NB4 (cell line): ENCODE measurements around the gene MIB1.

Experiments
- DNase-seq: peaks from one replicate; pipeline ENCODE4 v3.0.0; 2010; ENCODE audit warnings: low read depth
- H3K4me3 ChIP-seq: one replicate; pipeline ENCODE4 v1.5.1; 2011; ENCODE audit warnings: mild to moderate bottlenecking, low read depth, low read length, moderate library complexity
- MYC ChIP-seq: IDR thresholded peaks from 2 replicates; pipeline ENCODE4 v1.6.1; 2011; ENCODE audit warnings: low read depth, low read length
- POLR2A ChIP-seq: IDR thresholded peaks from 2 replicates; pipeline ENCODE4 v1.6.1; 2011; ENCODE audit warnings: mild to moderate bottlenecking; ENCODE audit not compliant: insufficient read length; ENCODE audit errors: extremely low read depth
- TF ChIP-seq, protein P1 (sequence below): IDR thresholded peaks from 2 replicates; pipeline ENCODE4 v1.6.1; 2011; ENCODE audit warnings: low read depth, low read length
- TF ChIP-seq, protein P2 (sequence below): IDR thresholded peaks from one replicate; pipeline ENCODE4 v1.5.1; 2012; ENCODE audit warnings: low read depth, low read length

The MIB1 gene

DNA sequence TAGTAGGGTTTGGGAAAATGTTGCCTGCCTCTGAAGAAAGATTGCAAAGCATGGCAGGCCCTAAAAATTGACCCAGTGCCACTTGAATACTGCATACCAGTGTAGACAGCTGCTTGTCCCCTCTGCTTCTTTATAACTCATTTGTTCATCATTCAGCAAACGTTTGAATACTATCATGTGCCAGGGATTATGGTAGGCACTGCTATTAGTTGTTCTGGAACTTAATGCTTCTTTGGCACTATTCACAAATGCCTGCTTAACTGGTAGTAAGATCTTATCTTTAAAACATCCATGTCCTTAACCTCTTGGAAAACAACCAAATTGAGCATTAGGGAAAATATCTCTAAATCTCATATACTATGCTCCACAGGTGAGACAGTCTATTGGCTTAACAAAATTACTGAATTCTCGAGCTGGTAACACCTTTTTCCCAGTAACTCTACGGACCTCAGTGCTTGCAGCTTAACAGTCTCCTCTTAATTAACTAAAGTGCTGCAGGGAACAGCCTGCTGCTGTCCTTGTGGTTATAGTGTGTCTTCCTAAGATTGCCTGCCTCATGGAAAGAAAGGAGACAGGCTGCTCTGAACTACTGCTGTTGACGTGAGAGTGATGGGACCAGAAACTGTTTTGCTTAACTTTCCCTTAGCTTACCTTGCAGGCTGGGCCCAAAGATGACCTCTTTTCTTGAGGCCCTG is 93.2 kb downstream of the MIB1 start:
- H3K4me3 ChIP-seq: no peak overlapping the region
- no peak for TF ChIP-seq MYC
- no peak for TF ChIP-seq POLR2A
- TF ChIP-seq, protein P1, sequence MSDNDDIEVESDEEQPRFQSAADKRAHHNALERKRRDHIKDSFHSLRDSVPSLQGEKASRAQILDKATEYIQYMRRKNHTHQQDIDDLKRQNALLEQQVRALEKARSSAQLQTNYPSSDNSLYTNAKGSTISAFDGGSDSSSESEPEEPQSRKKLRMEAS: no peak
- TF ChIP-seq, protein P2, sequence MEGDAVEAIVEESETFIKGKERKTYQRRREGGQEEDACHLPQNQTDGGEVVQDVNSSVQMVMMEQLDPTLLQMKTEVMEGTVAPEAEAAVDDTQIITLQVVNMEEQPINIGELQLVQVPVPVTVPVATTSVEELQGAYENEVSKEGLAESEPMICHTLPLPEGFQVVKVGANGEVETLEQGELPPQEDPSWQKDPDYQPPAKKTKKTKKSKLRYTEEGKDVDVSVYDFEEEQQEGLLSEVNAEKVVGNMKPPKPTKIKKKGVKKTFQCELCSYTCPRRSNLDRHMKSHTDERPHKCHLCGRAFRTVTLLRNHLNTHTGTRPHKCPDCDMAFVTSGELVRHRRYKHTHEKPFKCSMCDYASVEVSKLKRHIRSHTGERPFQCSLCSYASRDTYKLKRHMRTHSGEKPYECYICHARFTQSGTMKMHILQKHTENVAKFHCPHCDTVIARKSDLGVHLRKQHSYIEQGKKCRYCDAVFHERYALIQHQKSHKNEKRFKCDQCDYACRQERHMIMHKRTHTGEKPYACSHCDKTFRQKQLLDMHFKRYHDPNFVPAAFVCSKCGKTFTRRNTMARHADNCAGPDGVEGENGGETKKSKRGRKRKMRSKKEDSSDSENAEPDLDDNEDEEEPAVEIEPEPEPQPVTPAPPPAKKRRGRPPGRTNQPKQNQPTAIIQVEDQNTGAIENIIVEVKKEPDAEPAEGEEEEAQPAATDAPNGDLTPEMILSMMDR: no peak
- no peak for DNase-seq

DNA sequence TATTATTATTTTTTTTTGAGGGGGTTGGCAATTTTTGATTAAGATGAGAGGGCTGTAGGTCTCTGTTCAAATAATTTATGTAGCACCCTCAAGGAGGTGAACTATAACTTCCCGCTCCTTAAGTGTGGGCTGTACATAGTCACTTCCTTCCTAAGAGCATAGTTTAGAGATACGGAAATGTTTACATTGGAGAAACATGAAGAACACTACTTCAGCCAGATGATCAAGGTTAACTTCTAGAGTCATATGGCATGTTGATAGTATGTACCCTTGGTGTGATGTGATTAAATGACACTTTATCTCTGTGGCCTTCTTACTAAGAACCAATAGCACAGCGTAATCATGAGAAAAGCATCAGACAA is 93.7 kb downstream of the MIB1 start:
- TF ChIP-seq, protein P2: no peak
- TF ChIP-seq MYC: no peak
- TF ChIP-seq, protein P1: no peak
- no peak for TF ChIP-seq POLR2A
- no peak overlapping the region for H3K4me3 ChIP-seq
- DNase-seq: no peak

DNA sequence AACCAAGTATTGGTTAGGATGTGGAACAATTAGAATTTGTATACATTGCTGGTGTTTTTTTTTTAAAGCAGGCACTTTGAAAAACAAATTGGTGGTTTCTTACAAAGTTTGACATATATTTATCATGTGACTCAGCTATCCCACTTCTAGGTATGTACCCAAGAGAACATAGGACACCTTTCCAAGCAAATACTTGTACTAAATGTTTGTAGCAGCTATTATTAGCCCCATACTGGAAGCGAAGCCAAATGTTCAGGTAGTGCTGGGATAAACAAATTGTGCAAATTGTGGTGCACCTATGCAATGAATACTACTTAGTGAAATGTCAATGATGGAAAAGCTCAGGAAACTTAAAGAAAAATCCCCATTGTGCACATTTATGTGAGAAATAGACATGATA is 101.0 kb downstream of the MIB1 start:
- no peak for DNase-seq
- TF ChIP-seq, protein P1: no peak
- TF ChIP-seq, protein P2: no peak
- TF ChIP-seq POLR2A (no peak), MYC (no peak)
- H3K4me3 ChIP-seq: no peak overlapping the region

DNA sequence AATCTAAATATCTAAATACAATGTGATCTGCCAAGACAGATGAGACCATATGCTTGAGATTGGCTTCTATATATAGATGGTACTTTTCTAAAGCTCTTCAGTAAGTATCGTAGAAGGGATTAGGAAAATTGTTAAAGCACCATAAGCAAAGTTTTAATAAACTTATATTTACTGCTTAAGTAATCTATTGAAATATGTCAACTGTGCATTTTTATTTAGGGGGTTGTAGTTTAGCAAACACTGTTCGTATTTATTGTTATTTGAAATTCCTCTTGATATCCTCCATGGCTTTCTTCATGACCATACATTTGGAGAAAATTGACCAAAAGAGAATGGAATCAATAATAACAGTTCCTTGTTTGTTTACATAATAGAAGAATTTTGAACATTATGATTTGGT is 102.7 kb downstream of the MIB1 start:
- no peak overlapping the region for H3K4me3 ChIP-seq
- TF ChIP-seq MYC (no peak), POLR2A (no peak)
- TF ChIP-seq, protein P2: no peak
- TF ChIP-seq, protein P1: no peak
- no peak for DNase-seq

DNA sequence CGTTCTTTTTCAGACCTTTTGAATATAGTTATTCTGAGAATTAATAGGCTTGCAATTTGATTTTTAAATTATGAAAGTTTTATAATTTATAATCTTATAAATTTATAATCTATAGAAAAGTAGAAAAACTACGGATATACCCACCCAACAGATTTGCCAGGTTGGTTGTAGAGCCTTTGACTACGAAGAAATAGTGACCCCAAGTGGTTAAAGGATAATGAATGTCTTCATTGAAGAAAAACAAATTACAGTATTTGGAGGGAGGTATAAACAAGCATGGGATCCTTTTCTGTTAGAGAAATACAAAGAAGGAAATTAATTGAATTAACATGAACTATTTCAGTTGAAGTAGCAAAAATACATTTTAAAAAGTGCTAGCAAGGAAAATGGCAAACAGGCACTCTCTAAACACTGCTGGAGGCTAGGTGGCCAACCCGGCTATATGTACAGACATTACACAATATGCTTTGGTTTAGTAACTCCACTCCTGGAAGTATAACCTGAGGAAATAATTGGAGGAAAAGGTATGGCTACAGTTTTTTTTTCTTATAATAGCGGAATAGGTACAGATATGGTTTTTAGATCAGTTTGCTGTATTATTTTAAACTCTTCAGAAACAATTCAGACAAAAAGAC is 110.9 kb downstream of the MIB1 start:
- DNase-seq: peak; percentile 11
- TF ChIP-seq MYC (no peak), POLR2A (no peak)
- TF ChIP-seq, protein P2: no peak
- TF ChIP-seq, protein P1: no peak
- no peak overlapping the region for H3K4me3 ChIP-seq

DNA sequence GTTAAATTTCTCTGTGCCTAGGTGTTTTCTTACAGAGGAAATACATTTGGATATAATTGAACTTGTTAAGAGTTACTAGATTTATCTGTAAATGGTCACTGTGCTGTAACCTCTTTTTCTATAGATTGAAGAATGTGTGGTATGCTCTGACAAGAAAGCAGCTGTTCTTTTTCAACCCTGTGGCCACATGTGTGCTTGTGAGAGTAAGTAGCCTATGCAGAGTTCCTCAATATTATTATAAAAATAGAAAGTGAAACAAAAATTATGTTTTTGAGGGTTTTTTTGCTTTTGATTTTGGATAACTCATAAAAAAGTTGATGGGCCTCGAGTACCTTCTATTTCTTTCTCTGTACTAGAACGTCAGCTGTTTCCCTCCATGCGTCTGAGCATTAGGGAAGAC is 112.4 kb downstream of the MIB1 start:
- H3K4me3 ChIP-seq: no peak overlapping the region
- no peak for DNase-seq
- TF ChIP-seq, protein P1: no peak
- TF ChIP-seq MYC: no peak
- TF ChIP-seq, protein P2: no peak
- no peak for TF ChIP-seq POLR2A
